ENCODE data around the gene MOCOS. TPM values are rescaled to one million over a fixed set of nuclear protein-coding genes. Genes with fewer than 3 reads are reported as not detected.

MOCOS gene
- total RNA-seq, 1 donor from 2014 or later: 1.8 TPM

- no peak for DNase-seq (ENCODE audit: extremely low read depth, low read depth, low spot score)
Observed at GRCh38 chr18:36302676-36303075, 115.4 kb downstream of the MOCOS start.

GRCh38 chr18:36303211-36303844 is 116.0 kb downstream of the MOCOS start:
- no peak for DNase-seq (ENCODE audit: extremely low read depth, low read depth, low spot score)

- DNase-seq (ENCODE audit: extremely low read depth, low read depth, low spot score): no peak
Observed at GRCh38 chr18:36304723-36305122, 117.4 kb downstream of the MOCOS start.

GRCh38 chr18:36305375-36305774 is 118.1 kb downstream of the MOCOS start:
- DNase-seq (ENCODE audit: extremely low read depth, low read depth, low spot score): no peak

GRCh38 chr18:36307513-36307912 is 120.2 kb downstream of the MOCOS start:
- DNase-seq (ENCODE audit: extremely low read depth, low read depth, low spot score): no peak

GRCh38 chr18:36308711-36309435 is 121.6 kb downstream of the MOCOS start:
- no peak for DNase-seq (ENCODE audit: extremely low read depth, low read depth, low spot score)

GRCh38 chr18:36309436-36310391 is 122.4 kb downstream of the MOCOS start:
- no peak for DNase-seq (ENCODE audit: extremely low read depth, low read depth, low spot score)

- DNase-seq (ENCODE audit: extremely low read depth, low read depth, low spot score): no peak
Observed at GRCh38 chr18:36311026-36311570, 123.8 kb downstream of the MOCOS start.

GRCh38 chr18:36312806-36313395 is 125.6 kb downstream of the MOCOS start:
- no peak for DNase-seq (ENCODE audit: extremely low read depth, low read depth, low spot score)

- no peak for DNase-seq (ENCODE audit: extremely low read depth, low read depth, low spot score)
Observed at GRCh38 chr18:36314098-36314497, 126.8 kb downstream of the MOCOS start.

GRCh38 chr18:36314754-36315153 is 127.5 kb downstream of the MOCOS start:
- DNase-seq (ENCODE audit: extremely low read depth, low read depth, low spot score): no peak

- no peak for DNase-seq (ENCODE audit: extremely low read depth, low read depth, low spot score)
Observed at GRCh38 chr18:36315736-36316135, 128.4 kb downstream of the MOCOS start.

- DNase-seq (ENCODE audit: extremely low read depth, low read depth, low spot score): no peak
Observed at GRCh38 chr18:36316246-36316645, 128.9 kb downstream of the MOCOS start.

Other genes with a start within 250 kb of the MOCOS start
- gene RPRD1A, start 119.9 kb upstream of the MOCOS start, total RNA-seq: 39.7 and 41.3 TPM in 2 replicates
- 21.0 and 25.3 TPM in 2 replicates for gene SLC39A6, start 58.2 kb upstream of the MOCOS start, total RNA-seq
- gene ELP2, start 57.6 kb upstream of the MOCOS start, total RNA-seq: 55.9 and 58.1 TPM in 2 replicates
- 5.6 and 7.8 TPM in 2 replicates for gene FHOD3, start 110.2 kb downstream of the MOCOS start, total RNA-seq